Progenitor cell of endocrine pancreas (in vitro differentiated cells): Measurements from ENCODE around the gene KRT28. TPM values are rescaled to one million over a fixed set of nuclear protein-coding genes. Genes with fewer than 3 reads are reported as not detected.

Experiments used
- DNase-seq: peaks from one replicate; pipeline ENCODE4 v3.0.0; 2021; ENCODE audit warnings: low spot score; ENCODE audit not compliant: unreplicated experiment
- H3K27ac Mint-ChIP-seq: 2 replicates; pipeline ENCODE4 v1.8.0; 2021; ENCODE audit warnings: mild to moderate bottlenecking, moderate library complexity, mixed read lengths
- H3K27me3 Mint-ChIP-seq: 2 replicates; pipeline ENCODE4 v1.8.0; 2021; ENCODE audit warnings: mixed read lengths
- H3K36me3 Mint-ChIP-seq: 2 replicates; pipeline ENCODE4 v1.8.0; 2022; ENCODE audit warnings: mixed read lengths; ENCODE audit not compliant: insufficient read depth
- H3K4me1 Mint-ChIP-seq: 2 replicates; pipeline ENCODE4 v1.8.0; 2021; ENCODE audit warnings: low read depth, mixed read lengths
- H3K4me3 Mint-ChIP-seq: 2 replicates; pipeline ENCODE4 v1.8.0; 2021; ENCODE audit warnings: low read depth, mild to moderate bottlenecking, moderate library complexity, mixed read lengths
- H3K9me3 Mint-ChIP-seq: 2 replicates; pipeline ENCODE4 v1.8.0; 2021; ENCODE audit warnings: low read depth, mixed read lengths
- CTCF ChIP-seq: fragments of 200-600 bp; sonication (generic); IDR thresholded peaks from one replicate; pipeline ENCODE4 v1.5.0; 2021; ENCODE audit warnings: antibody characterized with exemption, mild to moderate bottlenecking; ENCODE audit not compliant: unreplicated experiment
- total RNA-seq: library from RNA; stranded (reverse); gene quantifications from 2 replicates; pipeline ENCODE4 v1.2.1, GENCODE V29; 2021

The KRT28 gene
- total RNA-seq, 1 donor from 2014 or later, result not detected

- Mint-ChIP-seq H3K27ac (no peak overlapping the region), H3K27me3 (peaks cover 55% of the 10 kb centered on the region), H3K4me3 (no peak overlapping the region), H3K4me1 (no peaks in the 10 kb centered on the region), H3K36me3 (no peaks in the 10 kb centered on the region), H3K9me3 (no peaks in the 10 kb centered on the region)
- TF ChIP-seq CTCF, result no peak
- no peak for DNase-seq
Observed at GRCh38 chr17:40841246-40841645, 41.5 kb upstream of the KRT28 start.

GRCh38 chr17:40839194-40839593 is 39.4 kb upstream of the KRT28 start:
- DNase-seq, result no peak
- Mint-ChIP-seq H3K36me3 (peaks cover 5% of the 10 kb centered on the region), H3K27ac (no peak overlapping the region), H3K27me3 (peaks cover 36% of the 10 kb centered on the region), H3K4me1 (no peaks in the 10 kb centered on the region), H3K9me3 (no peaks in the 10 kb centered on the region), H3K4me3 (no peak overlapping the region)
- no peak for TF ChIP-seq CTCF

- Mint-ChIP-seq H3K4me1 (no peaks in the 10 kb centered on the region), H3K9me3 (no peaks in the 10 kb centered on the region)
- no peak for TF ChIP-seq CTCF
Observed at GRCh38 chr17:40836020-40836419, 36.3 kb upstream of the KRT28 start.

GRCh38 chr17:40833882-40834281 is 34.1 kb upstream of the KRT28 start:
- no peak overlapping the region for H3K4me3 Mint-ChIP-seq
- no peaks in the 10 kb centered on the region for H3K4me1 Mint-ChIP-seq
- no peak for DNase-seq
- H3K9me3 Mint-ChIP-seq, result peaks cover 4% of the 10 kb centered on the region
- H3K36me3 Mint-ChIP-seq, result peaks cover 5% of the 10 kb centered on the region
- H3K27me3 Mint-ChIP-seq, result peaks cover 6% of the 10 kb centered on the region
- no peak overlapping the region for H3K27ac Mint-ChIP-seq
- TF ChIP-seq CTCF, result no peak

More at GRCh38 chr17:40836020-40836419, 36.3 kb upstream of the KRT28 start:
- Mint-ChIP-seq H3K27ac (no peak overlapping the region), H3K36me3 (peaks cover 5% of the 10 kb centered on the region), H3K27me3 (peaks cover 21% of the 10 kb centered on the region), H3K4me3 (no peak overlapping the region)
- DNase-seq, result no peak

GRCh38 chr17:40832840-40833239 is 33.1 kb upstream of the KRT28 start:
- H3K4me1 Mint-ChIP-seq, result no peaks in the 10 kb centered on the region
- peaks cover 4% of the 10 kb centered on the region for H3K9me3 Mint-ChIP-seq
- peaks cover 2% of the 10 kb centered on the region for H3K27me3 Mint-ChIP-seq
- TF ChIP-seq CTCF, result no peak
- DNase-seq, result no peak
- H3K36me3 Mint-ChIP-seq, result peaks cover 5% of the 10 kb centered on the region
- no peak overlapping the region for H3K4me3 Mint-ChIP-seq
- no peak overlapping the region for H3K27ac Mint-ChIP-seq
